ENCODE measurements around the gene HYOU1.
A peak's percentile ranks its signal among the peaks of the same experiment; 100 is the strongest.
"Not testable (repeated sequence)": the region's sequence is repeated elsewhere in the genome, so short reads cannot be mapped to it uniquely, and the experiment has no call there.

HYOU1 gene

DNA sequence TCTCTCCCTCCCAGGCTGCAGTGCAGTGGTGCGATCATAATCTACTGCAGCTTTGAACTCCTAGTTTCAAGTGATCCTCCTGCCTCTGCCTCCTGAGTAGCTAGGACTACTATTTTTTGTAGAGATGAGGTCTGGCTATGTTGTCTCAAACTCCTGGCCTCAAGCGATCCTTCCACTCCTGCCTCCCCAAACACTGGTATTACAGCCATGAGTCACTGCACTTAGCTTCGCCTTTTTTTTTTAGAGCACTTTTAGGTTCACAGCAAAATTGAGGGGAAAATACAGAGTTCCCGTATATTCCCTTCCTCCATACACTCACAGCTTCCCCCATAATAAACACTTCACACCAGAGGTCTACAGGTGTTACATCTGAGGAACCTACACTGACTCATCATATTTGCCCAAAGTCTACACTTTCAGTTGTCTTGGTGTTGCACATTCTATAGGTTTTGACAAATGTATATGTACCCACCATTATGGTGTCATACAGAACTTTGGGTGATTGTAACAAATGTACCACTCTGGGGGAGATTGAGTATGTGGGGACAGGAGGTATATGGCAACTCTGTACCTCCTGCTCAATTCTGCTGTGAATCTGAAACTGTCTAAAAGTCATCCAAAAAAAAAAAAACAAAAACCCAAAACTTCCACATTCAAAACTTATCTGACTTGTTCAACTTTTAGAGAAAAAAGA is 15.0 kb downstream of the HYOU1 start:
- no peak for DNase-seq (ENCODE audit: low spot score)

DNA sequence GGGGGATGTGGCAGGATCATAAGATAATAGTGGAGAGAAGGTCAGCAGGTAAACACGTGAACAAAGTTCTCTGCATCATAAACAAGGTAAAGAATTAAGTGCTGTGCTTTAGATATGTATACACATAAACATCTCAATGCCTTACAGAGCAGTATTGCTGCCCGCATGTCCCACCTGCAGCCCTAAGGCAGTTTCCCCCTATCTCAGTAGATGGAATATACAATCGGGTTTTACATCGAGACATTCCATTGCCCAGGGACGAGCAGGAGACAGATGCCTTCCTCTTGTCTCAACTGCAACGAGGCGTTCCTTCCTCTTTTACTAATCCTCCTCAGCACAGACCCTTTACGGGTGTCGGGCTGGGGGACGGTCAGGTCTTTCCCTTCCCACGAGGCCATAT is 17.5 kb downstream of the HYOU1 start:
- DNase-seq (ENCODE audit: low spot score) = not testable (repeated sequence)

DNA sequence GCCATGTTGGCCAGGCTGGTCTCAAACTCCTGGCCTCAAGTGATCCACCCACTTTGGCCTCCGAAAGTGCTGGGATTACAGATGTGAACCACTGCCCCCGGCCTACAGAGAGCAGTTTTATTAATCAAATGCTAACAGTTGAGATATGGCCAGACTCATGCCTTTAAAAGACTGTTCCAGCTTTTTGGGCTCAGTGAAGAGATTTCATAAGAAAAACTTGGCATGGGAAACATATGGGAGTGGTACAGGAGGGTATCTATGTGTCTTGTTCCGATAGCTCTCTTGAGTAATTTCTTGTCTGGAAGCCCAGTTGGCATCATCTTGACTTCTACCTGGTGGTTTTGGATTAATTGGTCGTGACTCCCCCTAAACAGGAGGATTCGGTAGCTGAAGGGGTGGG is 18.1 kb downstream of the HYOU1 start:
- DNase-seq (ENCODE audit: low spot score) = no peak

DNA sequence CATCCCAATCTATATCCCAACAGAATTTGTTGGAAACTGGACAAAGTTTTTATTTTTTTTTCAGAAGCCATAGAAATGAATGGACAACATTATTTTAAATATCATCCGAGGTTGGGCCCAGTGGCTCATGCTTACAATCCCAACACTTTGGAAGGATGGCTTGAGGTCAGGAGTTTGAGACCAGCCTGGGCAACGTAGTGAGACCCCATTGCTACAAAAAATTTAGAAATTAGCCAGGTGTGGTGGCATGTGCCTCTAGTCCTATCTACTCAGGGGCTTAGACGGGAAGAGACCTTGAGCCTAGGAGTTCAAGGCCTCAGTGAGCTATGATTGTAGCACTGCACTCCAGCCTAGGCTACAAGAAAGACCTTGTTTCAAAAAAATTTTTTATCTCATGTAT is 22.2 kb downstream of the HYOU1 start:
- no peak for DNase-seq (ENCODE audit: low spot score)

DNA sequence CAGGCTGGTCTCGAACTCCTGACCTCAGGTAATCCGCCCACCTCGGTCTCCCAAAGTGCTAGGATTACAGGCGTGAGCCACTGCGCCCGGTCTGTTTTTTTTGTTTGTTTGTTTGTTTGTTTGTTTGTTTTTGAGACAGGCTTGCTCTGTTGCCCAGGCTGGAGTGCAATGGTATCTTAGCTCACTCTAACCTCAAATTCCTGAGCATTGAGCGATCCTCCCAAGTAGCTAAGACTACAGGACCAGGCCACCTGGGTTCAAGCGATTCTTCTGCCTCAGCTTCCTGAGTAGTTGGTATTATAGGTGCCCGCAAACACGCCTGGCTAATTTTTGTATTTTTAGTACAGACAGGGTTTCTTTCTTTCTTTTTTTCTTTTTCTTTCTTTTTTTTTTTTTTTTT is 23.6 kb downstream of the HYOU1 start:
- DNase-seq (ENCODE audit: low spot score) = not testable (repeated sequence)

DNA sequence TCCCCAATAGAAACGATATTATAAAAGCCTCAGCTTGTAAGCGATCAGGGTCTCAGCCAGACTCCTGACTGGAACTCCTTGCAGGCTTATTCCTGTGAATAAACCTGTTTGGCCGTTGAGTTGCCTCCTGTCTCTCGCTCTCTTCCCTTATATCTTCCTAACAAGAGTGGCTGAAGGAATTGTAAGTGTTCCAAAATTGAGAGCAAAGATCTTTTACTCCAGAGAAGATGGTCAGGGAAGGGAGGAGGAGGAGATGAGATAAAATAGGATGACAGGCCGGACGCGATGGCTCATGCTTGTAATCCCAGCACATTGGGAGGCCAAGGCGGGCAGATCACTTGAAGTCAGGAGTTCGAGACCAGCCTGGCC is 25.1 kb downstream of the HYOU1 start:
- no peak for DNase-seq (ENCODE audit: low spot score)

DNA sequence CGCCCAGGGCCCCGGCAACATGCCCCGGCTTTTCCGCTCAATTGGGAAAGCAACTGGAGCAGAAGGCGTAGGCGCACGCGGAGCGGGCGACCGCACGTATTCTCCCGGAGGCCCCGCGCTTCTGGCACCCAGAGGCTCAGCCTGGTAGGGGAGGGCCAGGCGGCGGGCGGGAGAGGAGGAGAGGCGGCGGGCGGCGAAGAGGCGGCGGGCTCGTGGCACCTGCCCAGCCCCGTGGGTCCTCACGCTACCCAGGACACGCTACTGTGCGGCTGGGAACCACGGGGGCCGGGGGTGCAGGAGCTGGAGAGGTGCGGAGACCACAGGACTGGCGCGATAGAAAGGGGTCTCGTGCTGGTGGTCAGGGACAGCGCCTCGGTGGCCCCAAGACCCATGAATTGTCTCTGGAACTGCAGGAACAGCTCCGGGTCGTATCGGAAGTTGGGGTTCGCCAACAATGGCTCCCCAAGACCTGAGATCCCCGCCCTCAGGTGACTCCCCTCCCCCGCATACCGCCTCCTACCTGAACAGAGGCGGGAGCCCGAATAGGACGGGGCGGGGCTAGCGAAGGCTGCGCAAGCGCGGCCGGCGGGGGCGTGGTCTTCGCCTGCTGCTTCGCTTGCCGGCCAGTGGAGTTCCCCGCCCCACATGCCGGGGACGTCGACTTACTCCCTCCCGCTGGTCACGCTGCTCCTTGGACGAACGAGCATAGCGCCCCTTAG is 26.5 kb downstream of the HYOU1 start, which contains the start of gene SLC37A4:
TSS of gene SLC37A4 (minus strand) at position 549 of the 719 bp plus-strand sequence.
- peak; percentile 98 for DNase-seq (ENCODE audit: low spot score)

DNA sequence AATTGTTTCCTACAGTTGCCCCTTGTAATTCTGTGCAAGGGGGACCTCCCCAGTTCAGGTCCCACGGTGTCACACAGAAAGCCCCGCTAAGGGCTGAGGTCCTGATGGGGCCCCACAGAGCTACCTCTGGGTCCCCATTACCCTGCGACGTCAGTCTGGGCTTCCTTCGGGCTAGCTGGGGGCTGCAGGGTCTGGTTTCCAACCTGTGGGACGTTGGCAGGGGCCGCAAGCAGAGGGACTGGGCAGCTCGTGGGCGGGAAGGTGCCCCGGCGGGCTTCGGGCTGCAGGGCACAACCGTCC is 27.0 kb downstream of the HYOU1 start:
- DNase-seq (ENCODE audit: low spot score) = no peak

DNA sequence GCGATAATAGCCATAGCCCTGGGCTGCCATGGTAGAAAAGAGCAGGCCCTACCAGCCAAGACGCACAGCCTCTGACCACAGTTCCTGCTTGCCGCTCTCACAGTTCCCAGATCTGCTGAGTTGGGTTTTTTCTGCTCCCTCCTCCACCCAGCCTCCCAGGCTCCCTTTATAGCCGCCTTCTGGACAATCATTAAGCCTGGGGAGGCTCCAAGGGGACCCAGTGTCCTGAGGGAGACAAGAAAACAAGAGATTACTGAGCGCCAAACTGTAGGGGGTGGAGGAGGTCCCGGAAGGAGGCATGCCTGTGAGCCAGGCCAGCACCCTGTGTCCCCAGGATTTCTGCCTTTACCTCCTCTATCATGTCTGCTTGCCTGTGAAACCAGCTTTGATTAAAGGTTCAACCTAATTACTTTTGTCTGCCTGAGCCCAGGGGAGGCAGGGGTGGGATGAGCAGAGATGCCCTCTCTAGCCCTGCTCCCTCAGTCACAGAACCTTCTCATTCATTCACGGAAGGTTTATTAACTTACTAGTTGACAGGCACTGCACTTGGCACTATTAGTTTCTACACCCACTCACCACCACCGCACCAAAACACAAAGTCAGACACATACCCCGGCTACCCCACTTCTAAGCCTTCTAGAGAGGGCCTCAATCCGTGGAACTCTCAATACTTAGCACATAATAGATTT is 27.5 kb downstream of the HYOU1 start:
- DNase-seq (ENCODE audit: low spot score) = no peak

DNA sequence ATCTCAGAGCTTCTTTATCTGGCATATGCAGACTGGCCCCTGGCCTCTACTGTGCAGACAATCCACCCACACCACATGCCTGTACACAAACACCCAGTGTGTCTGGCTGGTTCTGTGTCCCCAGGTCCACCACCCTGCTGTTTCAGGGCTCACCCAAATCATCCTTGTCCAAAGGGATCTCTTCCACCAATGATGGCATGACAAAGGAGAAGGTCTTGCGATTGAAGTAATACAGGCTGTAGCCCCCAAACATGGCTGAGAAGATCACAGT is 28.0 kb downstream of the HYOU1 start:
- no peak for DNase-seq (ENCODE audit: low spot score)

DNA sequence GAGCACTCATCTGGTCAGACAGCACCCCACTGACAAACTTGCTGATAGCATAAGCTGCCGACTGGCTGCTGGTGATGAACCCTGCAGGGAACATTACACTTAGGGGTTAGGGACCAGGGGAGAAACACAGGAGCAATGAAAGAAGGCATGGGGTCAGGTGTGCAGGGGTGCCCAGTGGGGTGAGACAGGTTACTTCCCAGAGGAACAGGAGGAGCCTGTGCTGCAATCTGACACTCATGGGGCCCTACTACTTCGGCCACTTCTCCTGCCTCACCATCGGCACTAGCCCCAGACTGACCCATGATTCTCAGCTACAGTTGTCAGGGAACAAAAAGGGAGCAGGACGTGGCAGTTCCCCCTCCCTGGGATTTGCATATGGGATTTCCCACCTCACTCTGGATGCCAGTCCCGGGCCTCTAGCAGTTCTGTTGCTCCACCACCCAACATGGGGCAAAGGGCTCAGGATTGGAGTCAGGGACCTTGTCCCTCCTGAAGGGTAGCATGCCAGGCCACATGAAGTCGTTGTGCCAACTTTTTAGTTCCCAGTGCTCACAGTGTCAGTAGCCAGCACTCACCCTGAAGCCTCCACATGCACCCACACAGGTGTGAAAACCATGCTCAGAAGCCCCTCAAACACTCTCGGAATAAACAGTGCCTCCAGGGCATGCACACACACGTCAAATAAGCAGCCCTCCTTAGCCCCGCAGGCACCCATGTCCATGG is 28.5 kb downstream of the HYOU1 start:
- no peak for DNase-seq (ENCODE audit: low spot score)

DNA sequence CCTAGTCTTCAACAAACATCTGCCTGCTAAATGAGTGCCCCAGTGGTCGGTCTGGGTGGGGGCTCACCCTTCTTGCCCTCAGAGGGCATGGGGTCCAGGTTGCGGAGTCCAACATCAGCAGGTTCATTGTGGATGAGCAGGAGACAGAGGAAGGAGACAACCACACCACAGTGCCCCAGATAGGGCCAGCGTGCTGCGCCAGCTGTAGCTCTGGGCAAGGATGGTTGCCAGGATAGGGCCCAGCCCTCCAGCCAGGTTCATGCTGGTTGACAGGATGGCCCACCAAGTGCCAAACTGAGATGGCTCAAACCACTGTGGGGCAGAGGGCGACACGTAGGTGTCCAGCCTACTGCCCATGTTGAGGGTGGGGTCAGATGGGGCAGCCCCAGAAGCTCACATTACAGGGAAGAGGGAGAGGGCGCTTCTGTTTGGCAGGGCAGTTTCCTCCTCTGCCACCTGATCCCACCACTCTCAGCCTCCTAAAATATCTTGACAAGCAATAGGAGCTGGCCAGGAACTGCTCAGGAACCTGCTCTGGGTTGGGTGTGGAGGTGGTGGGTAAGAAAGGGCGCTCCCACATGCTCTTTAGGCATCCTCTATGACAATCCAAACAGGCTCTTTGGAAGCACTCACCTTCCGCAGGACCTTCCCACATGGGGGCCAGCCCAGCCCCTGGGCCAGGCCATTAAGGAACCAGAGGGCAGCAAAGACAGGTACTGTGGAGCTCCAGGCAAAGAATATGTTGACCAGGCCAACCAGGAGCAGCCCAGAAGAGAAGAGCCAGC is 29.3 kb downstream of the HYOU1 start:
- no peak for DNase-seq (ENCODE audit: low spot score)

DNA sequence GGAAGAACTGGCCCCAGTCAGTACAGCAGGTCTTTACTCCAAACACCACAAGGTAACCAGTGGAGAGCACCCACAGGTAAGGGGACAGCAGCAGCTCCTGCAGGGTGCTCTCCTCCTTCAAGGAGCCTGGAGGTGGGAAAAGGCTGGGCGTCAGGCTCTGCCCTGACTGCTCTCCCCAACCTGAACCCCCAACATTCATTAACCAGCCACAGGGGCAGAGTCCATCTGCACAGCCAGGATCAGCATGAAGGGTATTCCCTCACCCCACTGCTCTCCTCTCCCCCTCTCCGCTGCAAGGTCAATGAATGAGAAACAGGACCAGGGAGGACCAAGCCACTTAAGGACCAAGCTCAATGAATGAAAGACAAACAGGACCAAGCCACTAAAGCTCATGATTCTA is 30.0 kb downstream of the HYOU1 start:
- no peak for DNase-seq (ENCODE audit: low spot score)

DNA sequence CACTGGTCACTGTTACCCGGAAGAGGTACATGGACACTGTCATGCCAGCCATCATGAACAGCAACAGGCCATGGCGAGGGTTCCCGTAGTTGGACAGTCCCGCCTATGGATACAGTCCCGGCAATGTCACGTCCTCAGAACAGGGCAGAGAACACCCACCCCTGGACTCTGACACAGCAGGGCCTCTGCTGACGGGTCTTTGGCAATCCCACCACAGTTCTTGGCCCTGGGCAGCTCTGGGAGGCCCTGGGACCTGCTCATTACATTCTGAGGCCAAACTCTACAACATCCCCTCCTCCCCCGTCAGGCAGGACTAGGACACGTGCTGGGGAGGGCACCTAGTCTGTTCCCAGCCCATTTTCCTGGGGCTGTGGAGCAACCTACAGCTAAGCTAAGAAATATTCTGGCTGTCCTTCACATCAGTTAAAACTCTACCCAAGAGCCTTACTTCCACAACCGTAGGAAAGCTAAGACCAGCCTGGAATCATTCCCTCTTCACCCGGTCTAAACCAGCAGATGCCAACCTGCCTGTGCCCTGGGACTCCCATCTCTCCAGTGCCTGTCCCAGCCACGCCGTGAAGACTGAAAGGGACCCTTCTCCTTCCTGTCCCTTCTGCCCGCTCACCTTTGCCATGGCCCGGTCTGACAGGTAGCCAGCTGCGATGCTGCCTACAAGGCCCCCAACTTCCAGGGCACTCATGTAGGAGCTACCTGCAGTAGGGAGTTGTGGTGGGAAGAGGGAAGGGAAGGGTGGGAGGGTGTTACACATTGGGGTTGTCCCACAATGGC is 30.8 kb downstream of the HYOU1 start:
- DNase-seq (ENCODE audit: low spot score) = no peak

DNA sequence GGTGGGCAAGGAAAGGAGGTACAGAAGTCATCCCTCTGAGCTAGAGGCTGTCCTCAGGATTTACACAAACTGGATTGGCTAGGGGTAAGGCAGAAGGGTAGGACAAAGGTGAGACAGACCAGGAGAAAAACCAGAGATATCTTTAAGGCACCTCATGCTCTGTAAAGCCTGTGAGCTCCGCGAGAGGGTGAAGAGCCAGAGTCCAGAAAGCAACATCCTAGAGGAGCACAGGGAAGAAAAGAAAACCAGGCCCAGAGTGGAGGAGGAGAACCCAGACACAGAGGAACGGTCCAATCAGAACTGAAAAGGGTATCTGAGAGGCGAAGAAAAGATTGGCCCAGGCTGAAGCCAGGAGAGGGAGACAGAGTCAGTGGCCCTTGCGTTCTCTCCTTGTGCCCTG is 31.5 kb downstream of the HYOU1 start:
- DNase-seq (ENCODE audit: low spot score) = no peak

DNA sequence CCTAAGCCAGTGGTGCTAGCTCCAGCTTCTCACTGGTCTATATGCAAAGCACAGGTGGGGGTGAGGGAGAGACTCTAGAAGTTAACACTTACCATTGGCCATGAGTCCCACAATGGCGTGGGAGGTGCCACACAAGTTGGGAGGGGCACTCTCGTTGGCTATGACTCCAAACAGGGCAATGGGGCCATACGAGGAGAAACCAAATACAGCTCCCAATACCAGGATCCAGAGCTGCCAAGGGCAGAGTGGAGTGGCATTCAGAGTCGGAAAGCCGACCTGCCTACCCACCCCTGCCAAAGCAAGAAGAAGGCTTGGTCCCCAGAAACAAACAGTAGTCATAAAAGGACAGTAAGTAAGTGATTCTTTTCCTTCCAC is 31.9 kb downstream of the HYOU1 start:
- no peak for DNase-seq (ENCODE audit: low spot score)

DNA sequence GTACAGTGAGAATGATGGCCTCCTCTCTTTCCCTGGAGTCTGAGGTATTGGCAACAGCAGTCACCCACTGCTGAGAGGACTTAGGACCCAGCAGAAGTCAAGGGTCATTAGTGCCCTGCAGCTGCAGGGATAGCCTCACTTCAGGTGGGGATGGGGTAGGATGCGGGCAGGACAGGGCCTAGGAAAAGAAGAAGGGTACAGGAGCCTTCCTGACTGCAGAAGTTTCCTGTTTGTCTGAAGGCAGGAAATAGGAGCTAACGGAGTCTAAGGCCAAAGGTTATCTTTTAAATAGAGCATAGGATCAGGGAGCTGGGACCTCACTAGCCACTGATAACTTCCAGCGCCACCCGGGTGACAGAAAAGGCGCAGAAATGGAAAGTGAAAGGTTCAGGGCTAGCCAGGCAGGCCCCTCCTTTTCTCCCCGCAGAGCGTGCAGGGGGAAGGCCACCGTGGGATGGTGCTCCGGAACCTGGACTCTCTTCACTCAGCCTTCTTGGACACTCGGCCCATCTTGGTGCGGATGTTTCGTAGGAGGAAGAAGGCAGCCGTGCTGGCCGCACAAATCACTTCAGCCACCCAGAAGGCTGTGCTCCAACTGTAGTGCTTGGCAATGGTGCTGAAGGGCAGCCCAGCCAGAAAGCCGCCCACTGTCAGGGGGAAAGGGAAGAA is 32.4 kb downstream of the HYOU1 start:
- no peak for DNase-seq (ENCODE audit: low spot score)

DNA sequence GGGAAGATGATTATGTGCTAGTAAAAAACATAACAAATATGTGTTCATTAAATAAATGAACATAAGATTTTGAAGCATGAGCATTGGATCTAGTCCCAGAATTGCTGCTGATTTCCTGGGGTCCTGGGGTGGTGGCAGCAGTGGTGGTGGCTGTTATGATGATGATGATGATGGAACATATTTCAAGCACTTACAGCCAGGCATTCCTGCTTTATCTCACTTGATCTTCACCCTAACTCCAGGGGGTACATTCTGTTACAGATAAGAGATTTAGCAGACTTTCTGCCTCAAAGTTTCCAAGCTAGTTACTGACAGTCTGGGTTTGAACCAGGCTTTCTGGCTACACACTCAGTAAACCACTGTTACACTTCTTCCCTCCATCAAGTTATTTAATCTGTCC is 33.3 kb downstream of the HYOU1 start:
- no peak for DNase-seq (ENCODE audit: low spot score)

DNA sequence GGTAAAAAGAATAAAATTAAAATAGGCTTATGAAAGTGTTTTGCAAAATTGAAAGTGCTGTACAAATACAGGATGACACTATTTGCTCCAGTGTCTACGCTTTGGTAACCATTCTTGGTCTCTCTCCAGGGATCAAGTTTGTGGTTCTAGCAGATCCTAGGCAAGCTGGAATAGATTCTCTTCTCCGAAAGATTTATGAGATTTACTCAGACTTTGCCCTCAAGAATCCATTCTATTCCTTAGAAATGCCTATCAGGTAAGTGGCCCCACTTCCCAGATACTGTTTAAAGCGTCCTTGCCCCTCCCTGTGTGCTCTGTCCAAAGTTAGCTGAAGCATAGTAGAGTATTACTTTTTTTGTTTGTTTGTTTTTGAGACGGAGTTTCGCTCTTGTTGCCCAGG is 35.4 kb downstream of the HYOU1 start:
- no peak for DNase-seq (ENCODE audit: low spot score)

DNA sequence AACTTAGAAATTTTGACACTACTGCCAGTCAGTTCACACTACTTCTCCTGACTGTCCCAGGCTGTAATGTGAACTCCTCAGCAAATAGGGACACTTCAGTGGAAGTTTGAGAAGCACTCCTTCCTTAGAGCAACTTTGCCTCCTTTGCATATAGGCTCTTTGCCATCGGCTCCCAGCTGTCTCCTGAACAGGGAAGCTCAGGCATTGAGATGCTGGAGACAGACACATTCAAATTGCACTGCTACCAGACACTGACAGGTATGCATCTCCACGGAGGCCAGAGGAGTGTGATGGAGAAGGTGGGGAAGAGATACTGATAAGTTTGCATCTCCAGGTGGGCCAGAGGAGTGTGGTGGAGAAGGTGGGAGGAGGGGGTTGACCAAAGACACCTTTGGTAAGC is 37.0 kb downstream of the HYOU1 start:
- DNase-seq (ENCODE audit: low spot score) = no peak

All from SW480 (cell line).